Natural killer cell (primary cell): Measurements from ENCODE around the gene DMRT2. TPM values are rescaled to one million over a fixed set of nuclear protein-coding genes. Genes with fewer than 3 reads are reported as not detected.

Source experiments
- ATAC-seq, 3 donors: fragments of 150-1000 bp in 2 of 3; fragments of 200-7000 bp in 1 of 3; cut with Tn5 transposase; 1 replicate in 1 of 3; 2 replicates in 2 of 3; pipeline ENCODE4 v1.10.0; 2021; ENCODE audit warnings: mild to moderate bottlenecking in 2 of 3, moderate library complexity in 2 of 3
- DNase-seq, 2 donors: peaks; one replicate each; pipeline versions ENCODE4 v3.0.0 to v3.0.0-alpha.2; 2013 to 2021; ENCODE audit warnings: mixed read lengths in 1 of 2
- H3K27ac ChIP-seq: one replicate; pipeline ENCODE4 v1.5.1; 2013; ENCODE audit warnings: mild to moderate bottlenecking, low read length
- H3K27me3 ChIP-seq: one replicate; pipeline ENCODE4 v1.6.1; 2013; ENCODE audit warnings: low read length; ENCODE audit not compliant: control insufficient read depth, insufficient read depth
- H3K36me3 ChIP-seq: one replicate; pipeline ENCODE4 v1.6.1; 2013; ENCODE audit warnings: low read length; ENCODE audit not compliant: control insufficient read depth, insufficient read depth
- H3K4me1 ChIP-seq: one replicate; pipeline ENCODE4 v1.6.1; 2013; ENCODE audit warnings: low read length; ENCODE audit not compliant: control insufficient read depth, insufficient read depth
- H3K4me3 ChIP-seq: one replicate; pipeline ENCODE4 v1.5.1; 2013; ENCODE audit warnings: low read length
- H3K9me3 ChIP-seq: one replicate; pipeline ENCODE4 v1.6.1; 2013; ENCODE audit warnings: low read length; ENCODE audit not compliant: control insufficient read depth, insufficient read depth
- H3K27ac Mint-ChIP-seq, 2 donors: one replicate each; pipeline ENCODE4 v1.8.0; 2022; ENCODE audit warnings: mild to moderate bottlenecking in 2 of 2, mixed read lengths in 2 of 2, moderate library complexity in 1 of 2
- H3K27me3 Mint-ChIP-seq, 2 donors: one replicate each; pipeline ENCODE4 v1.8.0; 2022; ENCODE audit warnings: low read depth in 2 of 2, mixed read lengths in 2 of 2
- H3K36me3 Mint-ChIP-seq: one replicate; pipeline ENCODE4 v1.8.0; 2022; ENCODE audit warnings: mixed read lengths
- H3K4me1 Mint-ChIP-seq, 2 donors: one replicate each; pipeline ENCODE4 v1.8.0; 2022; ENCODE audit warnings: mixed read lengths in 2 of 2
- H3K4me3 Mint-ChIP-seq: one replicate; pipeline ENCODE4 v1.8.0; 2022; ENCODE audit warnings: mild to moderate bottlenecking, moderate library complexity, mixed read lengths
- H3K9me3 Mint-ChIP-seq, 2 donors: one replicate each; pipeline ENCODE4 v1.8.0; 2022; ENCODE audit warnings: mixed read lengths in 2 of 2
- WGBS: methylation state at CpG from one replicate; pipeline ENCODE4 v1.1.7; 2013; ENCODE audit warnings: missing lambda C conversion rate; ENCODE audit not compliant: insufficient coverage; 5-methylcytosine and 5-hydroxymethylcytosine counted together
- intact Hi-C: fragments of 100-400 bp; cut with micrococcal nuclease; formaldehyde crosslinking; loops from one replicate; pipeline ENCODE4 v1.14.2; 2022
- total RNA-seq, 4 donors: library from RNA; stranded (reverse); fragments of 120-200 nt in 1 of 4; gene quantifications; one replicate each; pipeline versions ENCODE4 v1.2.3 to v1.2.4, GENCODE V29; 2013 to 2022
- TF ChIP-seq, protein P1 (sequence below): fragments of 200-600 bp; IDR thresholded peaks from one replicate; pipeline ENCODE4 v1.8.0; 2022; ENCODE audit warnings: antibody characterized with exemption

The DMRT2 gene
- total RNA-seq, 3 donors from 2014 or later (not counting 1 experiment from before 2014, with no cell fraction given), result not detected

DNA sequence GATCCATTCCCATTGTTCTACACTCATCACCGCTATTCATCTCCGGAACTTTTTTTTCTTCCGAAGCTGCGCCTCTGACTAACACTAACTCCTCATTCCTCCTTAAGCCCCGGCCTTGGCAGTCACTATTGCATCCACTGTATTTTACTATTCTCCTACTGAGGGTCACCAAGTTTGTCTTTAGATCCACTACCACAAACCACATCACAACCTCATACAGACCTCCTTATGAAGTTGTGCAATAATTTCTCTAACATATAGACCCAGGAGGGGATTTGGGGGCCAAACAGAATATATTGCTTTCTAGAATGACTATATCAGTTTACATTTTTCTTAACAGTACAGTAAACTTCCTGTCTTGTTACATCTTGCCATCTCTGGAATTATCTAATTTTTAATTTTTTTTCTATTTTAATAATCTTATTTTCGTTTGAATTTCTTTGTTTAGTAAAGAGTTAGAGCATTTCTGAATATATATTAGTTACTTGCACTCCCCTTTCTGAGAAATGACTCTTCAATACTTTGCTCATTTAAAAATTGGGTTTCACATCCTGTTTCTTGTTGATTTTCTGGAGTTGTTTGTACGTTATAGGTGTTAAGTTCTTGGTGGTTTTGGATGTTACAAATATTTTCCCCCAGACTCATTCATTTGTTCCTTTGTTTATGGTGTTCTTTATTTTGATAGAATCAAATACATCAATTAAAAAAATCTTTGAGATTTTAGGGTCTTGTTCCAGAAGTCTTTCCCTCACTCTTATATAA, 37.1 kb downstream of the DMRT2 start:
- TF ChIP-seq, protein P1, sequence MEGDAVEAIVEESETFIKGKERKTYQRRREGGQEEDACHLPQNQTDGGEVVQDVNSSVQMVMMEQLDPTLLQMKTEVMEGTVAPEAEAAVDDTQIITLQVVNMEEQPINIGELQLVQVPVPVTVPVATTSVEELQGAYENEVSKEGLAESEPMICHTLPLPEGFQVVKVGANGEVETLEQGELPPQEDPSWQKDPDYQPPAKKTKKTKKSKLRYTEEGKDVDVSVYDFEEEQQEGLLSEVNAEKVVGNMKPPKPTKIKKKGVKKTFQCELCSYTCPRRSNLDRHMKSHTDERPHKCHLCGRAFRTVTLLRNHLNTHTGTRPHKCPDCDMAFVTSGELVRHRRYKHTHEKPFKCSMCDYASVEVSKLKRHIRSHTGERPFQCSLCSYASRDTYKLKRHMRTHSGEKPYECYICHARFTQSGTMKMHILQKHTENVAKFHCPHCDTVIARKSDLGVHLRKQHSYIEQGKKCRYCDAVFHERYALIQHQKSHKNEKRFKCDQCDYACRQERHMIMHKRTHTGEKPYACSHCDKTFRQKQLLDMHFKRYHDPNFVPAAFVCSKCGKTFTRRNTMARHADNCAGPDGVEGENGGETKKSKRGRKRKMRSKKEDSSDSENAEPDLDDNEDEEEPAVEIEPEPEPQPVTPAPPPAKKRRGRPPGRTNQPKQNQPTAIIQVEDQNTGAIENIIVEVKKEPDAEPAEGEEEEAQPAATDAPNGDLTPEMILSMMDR, result no peak
- no peak overlapping the region for H3K27ac Mint-ChIP-seq
- no peak overlapping the region for H3K4me3 Mint-ChIP-seq
- no peaks in the 10 kb centered on the region for H3K9me3 Mint-ChIP-seq
- DNase-seq (no peak), ATAC-seq (no peak)
- no peaks in the 10 kb centered on the region for H3K36me3 ChIP-seq
- WGBS, result 92% methylated on average over 5 of the region's 7 CpGs
- H3K27me3 ChIP-seq, result no peaks in the 10 kb centered on the region
- no peaks in the 10 kb centered on the region for H3K9me3 ChIP-seq
- no peaks in the 10 kb centered on the region for H3K4me1 Mint-ChIP-seq
- H3K4me1 ChIP-seq, result no peaks in the 10 kb centered on the region
- H3K27me3 Mint-ChIP-seq, result peaks cover 10 to 48% of the 10 kb centered on the region in 2 donors
- no peak overlapping the region for H3K4me3 ChIP-seq
- H3K36me3 Mint-ChIP-seq, result peaks cover 5% of the 10 kb centered on the region
- no peak overlapping the region for H3K27ac ChIP-seq
- intact Hi-C loops, result no loop called here

DNA sequence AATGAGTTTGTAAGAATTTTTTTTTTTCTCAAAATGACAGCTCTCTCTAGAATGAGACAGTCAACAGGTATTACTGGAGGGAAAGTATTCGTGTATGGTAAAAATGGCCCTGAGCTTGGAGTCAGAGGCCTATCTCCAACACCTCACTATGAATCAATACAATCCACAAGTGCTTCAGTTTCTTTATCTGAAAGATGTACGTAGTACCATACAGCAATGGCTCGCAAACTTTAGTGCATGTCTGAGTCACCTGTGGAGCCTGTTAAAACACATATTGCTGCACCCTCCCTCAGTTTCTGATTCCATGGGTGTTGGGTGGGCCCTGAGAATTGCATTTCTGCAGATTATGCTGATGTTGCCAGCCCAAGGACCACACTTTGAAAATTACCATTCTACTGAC, 44.6 kb downstream of the DMRT2 start:
- H3K9me3 Mint-ChIP-seq, result no peaks in the 10 kb centered on the region
- Histone ChIP-seq H3K36me3 (no peaks in the 10 kb centered on the region), H3K27ac (no peak overlapping the region), H3K4me1 (no peaks in the 10 kb centered on the region), H3K9me3 (no peaks in the 10 kb centered on the region), H3K4me3 (no peak overlapping the region), H3K27me3 (no peaks in the 10 kb centered on the region)
- H3K4me1 Mint-ChIP-seq, result no peaks in the 10 kb centered on the region
- peaks cover 21 to 39% of the 10 kb centered on the region in 2 donors for H3K27me3 Mint-ChIP-seq
- no peak for ATAC-seq
- peaks cover 5% of the 10 kb centered on the region for H3K36me3 Mint-ChIP-seq
- intact Hi-C loops, result no loop called here
- no peak overlapping the region for H3K4me3 Mint-ChIP-seq
- TF ChIP-seq, protein P1, result no peak
- H3K27ac Mint-ChIP-seq, result no peak overlapping the region
- DNase-seq, result no peak
- WGBS, result 93% methylated on average over 2 of the region's 3 CpGs

DNA sequence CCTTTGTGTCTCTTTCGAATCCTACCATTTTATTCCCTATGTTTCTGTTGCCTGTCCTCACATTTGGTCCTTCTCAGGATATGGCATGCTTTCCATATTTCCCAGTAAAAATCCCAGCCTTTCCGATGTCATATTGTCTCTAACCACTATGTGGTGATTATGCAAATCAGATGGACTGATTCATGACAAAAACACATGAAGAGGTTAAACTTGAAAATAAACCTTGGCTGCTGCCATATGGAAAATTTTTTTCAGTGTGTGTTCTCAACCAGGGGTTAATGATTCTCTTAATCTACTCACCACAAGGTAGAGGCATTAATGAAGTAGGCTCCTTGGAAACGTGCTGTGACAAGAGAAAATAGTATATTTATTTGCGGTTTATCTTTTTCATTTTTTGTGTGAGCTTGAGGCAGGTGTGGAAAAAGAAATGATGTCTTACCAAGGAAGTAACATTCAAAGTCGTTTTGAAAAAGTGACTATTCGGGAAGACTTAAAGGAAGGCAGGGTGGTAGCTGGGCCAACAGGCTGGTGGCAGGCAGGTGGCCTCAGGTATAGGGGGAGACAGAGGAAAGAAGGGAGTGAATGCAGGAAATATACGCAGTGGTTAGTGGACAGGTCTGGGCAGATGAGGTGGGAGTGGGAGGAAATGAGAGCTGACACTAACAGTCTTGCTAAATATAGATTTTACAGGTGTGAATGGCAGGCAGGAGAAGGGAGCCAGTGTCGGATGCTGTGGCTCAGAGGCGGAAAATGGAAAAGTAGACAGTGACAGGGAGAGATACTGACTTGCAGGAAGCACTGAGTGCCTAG, 46.2 kb downstream of the DMRT2 start:
- DNase-seq (no peak), ATAC-seq (no peak)
- H3K4me3 ChIP-seq, result no peak overlapping the region
- 85% methylated on average over 8 of the region's 9 CpGs for WGBS
- no peaks in the 10 kb centered on the region for H3K36me3 ChIP-seq
- H3K27me3 Mint-ChIP-seq, result peaks cover 21 to 39% of the 10 kb centered on the region in 2 donors
- intact Hi-C loops, result no loop called here
- H3K4me1 ChIP-seq, result no peaks in the 10 kb centered on the region
- H3K27me3 ChIP-seq, result no peaks in the 10 kb centered on the region
- H3K27ac Mint-ChIP-seq, result no peak overlapping the region
- TF ChIP-seq, protein P1, result no peak
- H3K9me3 Mint-ChIP-seq, result no peaks in the 10 kb centered on the region
- no peaks in the 10 kb centered on the region for H3K9me3 ChIP-seq
- no peak overlapping the region for H3K4me3 Mint-ChIP-seq
- peaks cover 0 to 5% of the 10 kb centered on the region in 2 donors for H3K4me1 Mint-ChIP-seq
- no peak overlapping the region for H3K27ac ChIP-seq
- no peaks in the 10 kb centered on the region for H3K36me3 Mint-ChIP-seq
